ENCODE measurements around the gene ASCC3. TPM values are rescaled to one million over a fixed set of nuclear protein-coding genes. Genes with fewer than 3 reads are reported as not detected.

The ASCC3 gene
- total RNA-seq, 4 donors from 2014 or later, result 21.2 to 41.4 (median 28.5) TPM

- Histone ChIP-seq H3K4me3 (no peak overlapping the region), H3K27ac (no peak overlapping the region), H3K36me3 (peaks cover 0 to 44% of the 10 kb centered on the region in 2 donors), H3K9me3 (no peaks in the 10 kb centered on the region), H3K27me3 (no peaks in the 10 kb centered on the region), H3K4me1 (no peaks in the 10 kb centered on the region)
- ATAC-seq, result no peak
- 97 to 98% methylated on average over 4 of the region's 4 CpGs for WGBS, 2 donors (ENCODE audit: low coverage in 1 of 2)
- no peak for TF ChIP-seq CTCF (IDR thresholded peaks at IDR 0.05)
Measured at GRCh38 chr6:100517106-100517505, 364.0 kb downstream of the ASCC3 start.

DNA sequence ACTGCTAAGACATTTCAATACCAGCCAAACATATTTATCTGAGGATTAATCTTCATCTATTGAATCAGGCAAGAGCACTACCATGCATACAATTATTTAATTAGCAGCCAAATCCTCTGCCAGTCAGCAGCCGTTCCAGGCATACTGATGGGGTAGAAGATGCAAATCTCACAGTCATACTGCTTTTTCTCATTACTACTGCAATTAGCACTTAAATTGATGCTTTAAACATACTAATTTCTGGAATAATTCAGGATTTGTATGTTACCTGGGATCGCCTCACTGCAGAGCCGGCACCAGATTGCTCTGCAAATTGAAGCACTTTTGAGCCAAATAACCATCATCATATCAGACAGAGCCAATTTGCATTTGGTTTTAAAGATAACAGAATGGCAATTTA lies 366.5 kb downstream of the ASCC3 start:
- H3K36me3 ChIP-seq, result peaks cover 0 to 69% of the 10 kb centered on the region in 2 donors
- H3K4me1 ChIP-seq, result no peaks in the 10 kb centered on the region
- no peak for TF ChIP-seq CTCF (IDR thresholded peaks at IDR 0.05)
- TF ChIP-seq POLR2A (IDR thresholded peaks at IDR 0.05), result no peak
- no peak for TF ChIP-seq POLR2AphosphoS5 (IDR thresholded peaks at IDR 0.05)
- no peak overlapping the region for H3K27ac ChIP-seq
- H3K9me3 ChIP-seq, result no peaks in the 10 kb centered on the region
- 88 to 95% methylated on average over 3 of the region's 3 CpGs for WGBS, 2 donors (ENCODE audit: low coverage in 1 of 2)
- no peak for ATAC-seq
- no peaks in the 10 kb centered on the region for H3K27me3 ChIP-seq
- H3K4me3 ChIP-seq, result no peak overlapping the region

DNA sequence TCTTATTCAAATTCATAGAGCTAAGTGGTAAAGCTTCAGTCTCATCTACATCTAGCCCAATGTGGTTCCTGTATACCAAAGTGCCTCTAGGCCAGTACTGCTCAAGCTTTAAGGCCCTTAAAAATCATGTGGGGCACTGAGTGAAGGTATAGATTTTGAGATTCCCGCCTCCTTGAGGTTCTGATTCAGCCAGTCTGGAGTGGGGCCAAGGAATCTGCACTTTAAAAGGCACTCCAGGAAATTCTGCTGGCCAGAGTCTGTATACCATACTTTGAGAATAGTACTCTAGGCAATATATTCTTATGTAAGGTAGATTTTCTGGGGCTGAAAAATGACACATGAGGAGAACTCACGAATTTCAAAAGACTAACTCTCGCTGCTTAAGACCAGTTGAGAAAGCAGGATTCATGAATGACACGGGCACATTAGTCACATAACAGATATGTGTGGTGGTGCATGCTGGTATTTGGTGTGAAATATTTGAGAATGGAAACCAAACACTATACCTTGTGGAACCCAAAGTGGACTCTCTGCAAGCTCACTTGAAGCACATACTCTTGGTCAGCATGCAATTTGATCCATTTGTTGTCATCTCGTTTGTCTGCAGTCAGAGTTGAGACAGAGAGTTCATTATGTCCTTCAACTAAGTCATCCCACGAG lies 368.8 kb downstream of the ASCC3 start:
- peaks cover 4 to 75% of the 10 kb centered on the region in 2 donors for H3K36me3 ChIP-seq
- TF ChIP-seq POLR2A (IDR thresholded peaks at IDR 0.05), result no peak
- TF ChIP-seq CTCF (IDR thresholded peaks at IDR 0.05), result no peak
- TF ChIP-seq POLR2AphosphoS5 (IDR thresholded peaks at IDR 0.05), result no peak
- no peak for TF ChIP-seq EP300 (IDR thresholded peaks at IDR 0.05)
- 74 to 84% methylated on average over 6 of the region's 6 CpGs for WGBS, 2 donors (ENCODE audit: low coverage in 1 of 2)

GRCh38 chr6:100509101-100509500 lies 372.0 kb downstream of the ASCC3 start:
- no peaks in the 10 kb centered on the region for H3K27me3 ChIP-seq
- H3K36me3 ChIP-seq, result peaks cover 4 to 51% of the 10 kb centered on the region in 2 donors
- no peak overlapping the region for H3K27ac ChIP-seq
- no peak for ATAC-seq
- WGBS, 2 donors (ENCODE audit: low coverage in 1 of 2), result 100% methylated on average over 3 of the region's 3 CpGs
- H3K4me3 ChIP-seq, result no peak overlapping the region
- no peak for TF ChIP-seq EP300 (IDR thresholded peaks at IDR 0.05)
- TF ChIP-seq POLR2A (IDR thresholded peaks at IDR 0.05), result no peak
- no peak for TF ChIP-seq POLR2AphosphoS5 (IDR thresholded peaks at IDR 0.05)
- no peak for TF ChIP-seq CTCF (IDR thresholded peaks at IDR 0.05)
- H3K4me1 ChIP-seq, result no peaks in the 10 kb centered on the region
- no peaks in the 10 kb centered on the region for H3K9me3 ChIP-seq

More for the DNA sequence above, 368.8 kb downstream of the ASCC3 start:
- H3K27ac ChIP-seq, result no peak overlapping the region
- ATAC-seq, result no peak
- H3K4me1 ChIP-seq, result no peaks in the 10 kb centered on the region
- no peaks in the 10 kb centered on the region for H3K27me3 ChIP-seq
- H3K4me3 ChIP-seq, result no peak overlapping the region
- no peaks in the 10 kb centered on the region for H3K9me3 ChIP-seq

DNA sequence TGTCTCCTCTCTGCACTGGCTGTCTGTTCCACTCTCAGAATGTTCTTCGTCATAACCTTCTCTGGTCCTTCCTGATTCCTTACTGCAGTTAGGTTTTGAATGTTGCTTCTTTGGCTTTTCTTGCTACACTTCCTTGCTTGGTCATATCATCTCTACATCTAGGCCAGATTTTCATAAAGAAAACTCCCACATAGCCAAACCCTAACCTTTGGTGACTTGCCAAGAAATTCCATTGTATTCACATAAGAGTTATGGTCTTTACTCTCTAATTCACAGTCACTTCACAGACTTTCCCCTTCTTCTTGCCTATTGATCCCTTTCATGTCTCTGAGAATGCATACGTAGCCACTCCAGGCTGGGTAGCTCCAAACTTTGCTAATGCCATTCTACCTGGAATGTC lies 374.5 kb downstream of the ASCC3 start:
- peaks cover 4 to 35% of the 10 kb centered on the region in 2 donors for H3K36me3 ChIP-seq
- WGBS, 2 donors (ENCODE audit: low coverage in 1 of 2), result 86 to 100% methylated on average over 2 of the region's 2 CpGs
- H3K27ac ChIP-seq, result no peak overlapping the region
- H3K9me3 ChIP-seq, result no peaks in the 10 kb centered on the region
- ATAC-seq, result no peak
- H3K27me3 ChIP-seq, result no peaks in the 10 kb centered on the region
- no peak for TF ChIP-seq POLR2A (IDR thresholded peaks at IDR 0.05)
- no peak for TF ChIP-seq EP300 (IDR thresholded peaks at IDR 0.05)
- TF ChIP-seq CTCF (IDR thresholded peaks at IDR 0.05), result no peak
- no peak for TF ChIP-seq POLR2AphosphoS5 (IDR thresholded peaks at IDR 0.05)
- no peak overlapping the region for H3K4me3 ChIP-seq
- no peaks in the 10 kb centered on the region for H3K4me1 ChIP-seq
